Skeletal muscle tissue (tissue), 4 donors: ENCODE data around the gene SNTG2. TPM values are rescaled to one million over a fixed set of nuclear protein-coding genes. Genes with fewer than 3 reads are reported as not detected.

ENCODE experiments used
- H3K27ac ChIP-seq: one replicate; pipeline ENCODE4 v1.7.0; 2013; ENCODE audit warnings: mild to moderate bottlenecking, low read depth, low read length, inconsistent platforms
- H3K27me3 ChIP-seq, 3 donors: one replicate each; pipeline ENCODE4 v1.7.0; 2013; ENCODE audit warnings: low read length in 3 of 3; ENCODE audit not compliant: control insufficient read depth in 3 of 3, insufficient read depth in 3 of 3
- H3K36me3 ChIP-seq, 3 donors: one replicate each; pipeline ENCODE4 v1.7.0; 2013; ENCODE audit warnings: low read length in 3 of 3; ENCODE audit not compliant: control insufficient read depth in 3 of 3, insufficient read depth in 3 of 3
- H3K4me1 ChIP-seq, 3 donors: one replicate each; pipeline ENCODE4 v1.7.0; 2013; ENCODE audit warnings: low read length in 3 of 3, mild to moderate bottlenecking in 3 of 3; ENCODE audit not compliant: control insufficient read depth in 3 of 3, insufficient read depth in 3 of 3
- H3K4me3 ChIP-seq, 3 donors: one replicate each; pipeline ENCODE4 v1.7.0; 2013; ENCODE audit warnings: low read length in 3 of 3
- H3K9ac ChIP-seq, 3 donors: one replicate each; pipeline ENCODE4 v1.7.0; 2013; ENCODE audit warnings: low read length in 3 of 3, mild to moderate bottlenecking in 3 of 3, moderate library complexity in 2 of 3, low read depth in 1 of 3
- H3K9me3 ChIP-seq, 3 donors: one replicate each; pipeline ENCODE4 v1.7.0; 2013; ENCODE audit warnings: low read length in 3 of 3; ENCODE audit not compliant: control insufficient read depth in 3 of 3
- total RNA-seq: library from RNA; depleted of rRNA; stranded (reverse); fragments of >200 nt; gene quantifications from one replicate; pipeline ENCODE4 v1.2.3, GENCODE V29; 2014
- donor health status: Osteomylitis.

The SNTG2 gene
- total RNA-seq, 1 donor from 2014 or later = under 0.01 TPM

DNA sequence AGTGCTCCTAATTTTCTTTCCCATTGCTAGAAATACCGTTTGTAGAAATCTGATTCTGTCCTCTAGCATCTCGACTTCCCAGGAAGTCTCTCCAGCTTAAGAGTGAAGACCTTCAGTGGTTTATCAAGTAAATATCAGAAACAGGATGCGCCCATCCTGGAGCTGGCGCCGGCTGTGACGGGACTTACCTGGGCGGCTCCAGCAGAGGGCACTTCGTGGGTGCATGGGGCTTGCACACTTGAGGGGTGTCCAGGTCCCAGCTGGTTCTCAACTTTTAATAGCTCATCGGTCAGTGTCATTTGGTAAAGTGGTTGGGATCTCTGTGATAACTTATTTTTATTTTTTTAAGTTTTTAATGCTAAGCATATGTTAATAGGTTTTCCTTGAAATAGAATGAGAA lies 295.6 kb downstream of the SNTG2 start:
- Histone ChIP-seq H3K4me3 (no peak overlapping the region), H3K27me3 (peaks cover 0 to 6% (median 3%) of the 10 kb centered on the region in 3 donors), H3K4me1 (no peaks in the 10 kb centered on the region), H3K9ac (no peak overlapping the region), H3K36me3 (no peaks in the 10 kb centered on the region), H3K27ac (no peak overlapping the region), H3K9me3 (no peaks in the 10 kb centered on the region)

DNA sequence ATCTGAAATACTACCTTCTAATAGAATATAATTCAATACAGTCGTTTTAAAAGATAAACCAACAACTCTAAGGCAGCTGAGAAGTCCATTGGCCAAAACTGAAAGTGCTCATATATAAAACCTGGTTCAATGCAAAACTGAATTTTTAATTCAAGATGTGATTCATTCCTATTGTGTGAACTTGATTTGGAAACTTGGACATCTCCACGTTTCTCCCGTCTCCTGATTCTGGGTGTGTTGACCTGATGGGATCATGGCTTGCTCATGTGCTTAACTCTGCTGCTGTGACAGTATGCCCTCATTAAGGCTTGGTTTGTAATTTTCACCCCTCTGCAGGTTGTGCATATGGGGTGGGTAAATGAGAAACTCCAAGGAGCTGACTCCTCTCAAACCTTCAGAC lies 296.3 kb downstream of the SNTG2 start:
- no peaks in the 10 kb centered on the region for H3K9me3 ChIP-seq
- no peak overlapping the region for H3K4me3 ChIP-seq
- no peaks in the 10 kb centered on the region for H3K36me3 ChIP-seq
- H3K9ac ChIP-seq = no peak overlapping the region
- peaks cover 0 to 9% (median 3%) of the 10 kb centered on the region in 3 donors for H3K27me3 ChIP-seq
- no peaks in the 10 kb centered on the region for H3K4me1 ChIP-seq
- no peak overlapping the region for H3K27ac ChIP-seq

DNA sequence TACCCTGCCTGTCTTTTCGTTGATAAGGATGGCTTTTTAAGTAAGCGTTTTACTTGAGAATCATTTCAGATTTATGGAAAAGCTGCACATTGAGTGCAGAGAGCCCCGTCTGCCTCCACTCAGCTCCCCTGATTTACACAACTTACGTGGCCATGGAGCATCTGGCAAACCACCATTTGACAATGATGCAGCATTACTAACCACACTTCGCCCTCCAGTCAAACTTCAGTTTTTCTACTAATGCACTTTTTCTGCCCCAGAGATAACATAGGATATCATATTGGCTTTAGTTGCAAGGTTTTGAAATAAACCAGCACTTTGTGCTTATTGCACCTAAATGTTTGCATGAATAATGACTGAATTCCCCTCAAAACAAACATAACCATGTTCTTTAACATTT lies 297.5 kb downstream of the SNTG2 start:
- Histone ChIP-seq H3K4me3 (no peak overlapping the region), H3K27ac (no peak overlapping the region), H3K36me3 (no peaks in the 10 kb centered on the region), H3K4me1 (no peaks in the 10 kb centered on the region), H3K9me3 (no peaks in the 10 kb centered on the region), H3K27me3 (peaks cover 0 to 9% (median under 1%) of the 10 kb centered on the region in 3 donors), H3K9ac (no peak overlapping the region)

DNA sequence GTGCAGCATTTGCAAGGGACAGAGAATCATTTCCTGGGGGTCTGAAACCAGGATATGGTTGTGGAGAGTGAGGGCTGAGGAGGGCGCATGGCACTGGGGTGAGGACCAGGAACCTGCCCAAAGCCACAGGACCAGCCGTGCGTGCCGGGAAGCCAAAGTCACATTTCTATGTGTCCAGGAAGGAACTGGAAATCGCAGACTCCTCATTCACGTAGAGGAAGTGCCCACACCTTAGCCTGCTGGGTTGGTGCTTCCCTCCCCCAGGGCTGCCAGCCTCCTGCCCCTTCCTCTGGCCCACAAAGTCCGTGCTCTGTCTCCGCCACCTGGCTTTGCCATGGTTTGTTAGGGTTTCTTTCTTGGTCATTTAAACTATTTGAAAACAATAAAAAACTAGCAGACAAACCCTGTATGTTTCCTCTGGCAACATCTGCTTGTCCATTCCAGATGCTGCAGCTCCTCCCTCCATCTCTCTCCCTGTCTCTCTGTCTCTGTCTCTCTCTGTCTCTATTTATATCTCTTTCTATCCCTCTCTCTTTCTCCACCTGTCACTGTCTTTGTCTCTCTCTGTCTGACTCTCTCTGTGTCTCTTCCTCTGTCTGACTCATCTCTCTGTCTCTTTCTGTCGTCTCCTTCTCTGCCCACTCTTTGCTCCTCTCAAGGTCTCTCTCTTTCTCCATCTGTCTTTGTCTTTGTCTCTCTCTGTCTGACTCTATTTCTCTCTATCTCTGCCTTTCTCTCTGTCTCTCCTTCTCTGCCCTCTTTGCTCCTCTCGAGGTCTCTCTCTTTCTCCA lies 299.4 kb downstream of the SNTG2 start:
- no peaks in the 10 kb centered on the region for H3K36me3 ChIP-seq
- no peak overlapping the region for H3K9ac ChIP-seq
- no peak overlapping the region for H3K4me3 ChIP-seq
- H3K27me3 ChIP-seq = peaks cover 0 to 11% (median 0%) of the 10 kb centered on the region in 3 donors
- peak overlapping the region; percentile 38 for H3K27ac ChIP-seq
- no peaks in the 10 kb centered on the region for H3K4me1 ChIP-seq
- H3K9me3 ChIP-seq = no peaks in the 10 kb centered on the region

DNA sequence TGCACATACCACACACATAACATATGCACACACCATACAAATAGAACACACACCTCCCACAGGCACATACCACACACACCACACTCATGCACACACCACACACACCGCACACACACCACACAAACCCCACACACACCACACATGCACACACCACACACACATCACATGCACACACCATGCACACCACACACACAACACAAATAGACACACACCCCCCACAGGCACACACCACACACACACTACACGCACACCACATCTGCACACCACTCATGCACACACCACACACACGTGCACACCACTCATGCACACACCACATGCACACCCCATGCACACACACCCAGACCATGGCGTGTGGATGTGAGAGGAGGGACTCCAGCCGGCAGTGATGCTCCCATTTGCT lies 300.9 kb downstream of the SNTG2 start:
- peaks cover 0 to 11% (median 0%) of the 10 kb centered on the region in 3 donors for H3K27me3 ChIP-seq
- no peak overlapping the region for H3K4me3 ChIP-seq
- H3K27ac ChIP-seq = no peak overlapping the region
- no peak overlapping the region for H3K9ac ChIP-seq
- H3K9me3 ChIP-seq = no peaks in the 10 kb centered on the region
- H3K4me1 ChIP-seq = no peaks in the 10 kb centered on the region
- H3K36me3 ChIP-seq = no peaks in the 10 kb centered on the region

DNA sequence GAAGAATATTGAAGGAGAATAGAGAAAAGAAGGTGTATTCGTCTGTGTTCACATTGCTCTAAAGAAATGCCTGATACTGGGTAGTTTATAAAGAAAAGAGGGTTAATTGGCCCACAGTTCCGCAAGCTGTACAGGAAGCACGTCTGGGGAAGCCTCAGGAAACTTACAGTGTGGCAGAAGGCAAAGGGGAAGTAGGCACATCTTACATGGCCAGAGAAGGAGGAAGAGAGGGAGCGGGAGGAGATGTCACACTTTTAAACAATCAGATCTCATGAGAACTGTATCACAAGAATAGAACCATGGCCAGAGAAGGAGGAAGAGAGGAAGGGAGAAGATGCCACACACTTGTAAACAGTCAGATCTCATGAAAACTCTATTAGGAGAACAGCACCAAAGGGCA lies 303.0 kb downstream of the SNTG2 start:
- Histone ChIP-seq H3K4me3 (no peak overlapping the region), H3K9ac (no peak overlapping the region), H3K4me1 (no peaks in the 10 kb centered on the region), H3K27ac (no peak overlapping the region), H3K27me3 (peaks cover 0 to 12% (median 0%) of the 10 kb centered on the region in 3 donors), H3K36me3 (no peaks in the 10 kb centered on the region), H3K9me3 (no peaks in the 10 kb centered on the region)

DNA sequence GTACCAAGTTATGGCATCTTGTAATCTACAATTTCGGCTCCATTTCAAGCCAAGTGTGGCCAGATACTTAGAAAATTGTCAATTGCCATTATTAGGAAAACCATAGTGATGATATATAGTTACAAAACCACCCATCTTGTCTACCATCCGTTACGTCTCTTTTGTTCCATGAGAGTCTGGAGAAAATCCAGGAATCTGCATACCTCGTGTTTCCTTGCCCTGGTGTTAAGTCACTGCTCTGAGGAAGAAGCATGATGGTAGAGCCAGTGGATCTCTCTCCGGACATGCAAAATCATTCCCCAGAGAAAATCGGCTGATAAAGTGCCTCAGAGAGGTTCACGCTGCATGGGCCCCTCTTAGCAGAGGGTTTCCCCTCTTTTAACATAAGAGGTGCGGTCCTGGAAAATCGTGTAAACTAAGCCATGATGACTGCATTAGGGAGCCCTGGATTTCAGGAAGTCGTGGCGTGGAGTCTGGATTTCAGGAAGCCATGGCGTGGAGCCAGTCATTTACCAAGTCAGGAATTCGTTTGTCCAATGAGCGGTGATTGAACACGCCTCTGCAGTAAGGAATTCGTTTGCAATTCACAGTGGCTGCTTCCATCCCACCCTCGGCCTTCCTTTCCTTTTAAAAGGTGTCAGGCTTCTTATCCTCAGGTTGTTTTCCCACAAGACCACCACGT lies 304.2 kb downstream of the SNTG2 start:
- Histone ChIP-seq H3K9me3 (no peaks in the 10 kb centered on the region), H3K27ac (peak overlapping the region; percentile 40), H3K9ac (no peak overlapping the region), H3K36me3 (no peaks in the 10 kb centered on the region), H3K4me3 (peak overlapping the region in 1 of 3 donors; percentile 18), H3K27me3 (peaks cover 0 to 12% (median 0%) of the 10 kb centered on the region in 3 donors), H3K4me1 (no peaks in the 10 kb centered on the region)

DNA sequence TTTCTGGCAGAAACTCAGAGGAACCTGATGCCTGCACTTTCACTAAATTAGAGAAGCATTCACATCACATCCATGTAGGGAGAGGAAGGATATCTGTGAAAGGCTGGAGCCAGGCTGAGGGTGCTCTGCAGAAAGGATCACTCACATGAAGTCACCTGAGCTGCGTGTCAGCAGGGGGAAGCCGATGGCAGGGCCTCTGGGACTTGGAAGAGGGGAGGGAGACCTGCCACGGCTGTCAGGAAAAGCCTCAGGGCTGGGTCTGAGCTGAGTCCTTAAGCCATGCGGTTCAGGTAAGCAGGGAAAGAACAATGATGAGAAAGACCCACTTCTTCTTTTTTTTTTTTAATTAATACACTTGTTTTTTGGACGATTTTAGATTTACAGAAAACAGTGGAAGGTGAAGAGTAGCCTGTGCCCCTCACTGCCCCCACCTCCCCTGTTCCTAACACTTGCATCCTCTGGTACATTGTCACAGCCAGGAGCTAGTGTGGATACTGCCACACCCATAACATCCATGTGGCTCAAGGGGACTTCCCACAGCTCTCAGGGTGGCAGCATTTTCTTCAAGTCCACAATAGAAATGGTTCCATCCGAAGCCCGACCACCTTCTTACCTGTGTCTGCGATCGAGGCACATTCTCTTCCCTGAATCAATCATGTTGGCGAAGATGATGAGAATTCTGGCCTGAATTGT lies 306.1 kb downstream of the SNTG2 start:
- no peak overlapping the region for H3K9ac ChIP-seq
- no peaks in the 10 kb centered on the region for H3K4me1 ChIP-seq
- H3K4me3 ChIP-seq = no peak overlapping the region
- no peaks in the 10 kb centered on the region for H3K9me3 ChIP-seq
- no peaks in the 10 kb centered on the region for H3K36me3 ChIP-seq
- no peak overlapping the region for H3K27ac ChIP-seq
- H3K27me3 ChIP-seq = peaks cover 0 to 7% (median 0%) of the 10 kb centered on the region in 3 donors

DNA sequence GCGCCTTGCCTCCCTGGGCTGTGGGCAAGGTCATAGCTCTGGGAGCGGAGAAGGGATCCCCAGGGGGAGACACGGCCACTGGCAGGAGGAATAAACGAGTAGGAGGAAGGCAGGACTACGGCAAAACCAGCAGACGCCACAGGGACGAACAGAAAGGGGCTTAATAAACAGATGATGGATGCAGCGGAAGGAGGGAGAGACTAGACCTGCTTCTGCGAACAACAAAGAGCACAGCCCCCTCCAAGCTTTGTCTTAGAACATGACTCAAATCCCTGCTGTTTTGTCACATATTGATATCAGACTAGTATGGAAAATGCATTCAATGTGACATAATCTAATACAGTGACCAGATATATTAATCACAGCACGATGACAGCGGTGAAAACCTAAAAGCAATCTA lies 306.7 kb downstream of the SNTG2 start:
- Histone ChIP-seq H3K4me1 (no peaks in the 10 kb centered on the region), H3K27me3 (peaks cover 0 to 7% (median 0%) of the 10 kb centered on the region in 3 donors)

DNA sequence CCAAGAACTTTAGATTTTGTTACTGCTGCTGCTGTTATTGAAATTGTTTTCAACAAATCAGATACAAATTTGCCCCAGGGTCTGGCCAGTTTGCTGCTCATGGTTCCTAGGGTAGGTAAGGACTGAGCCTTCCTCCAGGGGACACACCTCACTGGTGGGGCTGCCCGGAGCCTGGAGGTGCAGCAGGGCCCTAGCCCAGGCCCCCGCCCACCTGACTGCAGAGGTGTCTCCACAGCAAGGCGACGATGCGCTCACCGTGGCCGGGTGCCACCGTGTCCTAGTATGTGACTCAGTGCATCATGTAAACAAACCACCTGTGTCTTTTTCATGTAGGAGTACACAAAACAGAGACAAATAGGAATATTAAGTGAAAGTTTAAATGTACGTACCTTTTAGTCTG lies 309.1 kb downstream of the SNTG2 start:
- no peaks in the 10 kb centered on the region for H3K36me3 ChIP-seq
- H3K27me3 ChIP-seq = peaks cover 0 to 7% (median 0%) of the 10 kb centered on the region in 3 donors
- H3K4me1 ChIP-seq = no peaks in the 10 kb centered on the region
- no peak overlapping the region for H3K9ac ChIP-seq
- no peaks in the 10 kb centered on the region for H3K9me3 ChIP-seq
- no peak overlapping the region for H3K27ac ChIP-seq
- no peak overlapping the region for H3K4me3 ChIP-seq

More for the DNA sequence above, 306.7 kb downstream of the SNTG2 start:
- H3K27ac ChIP-seq = no peak overlapping the region
- no peaks in the 10 kb centered on the region for H3K36me3 ChIP-seq
- H3K9ac ChIP-seq = no peak overlapping the region
- H3K4me3 ChIP-seq = no peak overlapping the region
- H3K9me3 ChIP-seq = no peaks in the 10 kb centered on the region
